AG04450 (cell line): Measurements from ENCODE around the gene STOML2. TPM values are rescaled to one million over a fixed set of nuclear protein-coding genes. Genes with fewer than 3 reads are reported as not detected.
A peak's percentile ranks its signal among the peaks of the same experiment; 100 is the strongest.

Experiments used
- CTCF ChIA-PET: fragments of 300-600, 350-600 bp; formaldehyde crosslinking; extraction: SDS; loops from one replicate; lab custom pipeline; 2022; ENCODE audit warnings: antibody characterized with exemption, inconsistent platforms; lab: Charles Lee
- POLR2A ChIA-PET: fragments of 350-600 bp; formaldehyde crosslinking; extraction: SDS; loops from one replicate; lab custom pipeline; 2021; ENCODE audit warnings: antibody characterized with exemption, inconsistent platforms; lab: Yijun Ruan, JAX
- DNase-seq: peaks from one replicate; pipeline ENCODE4 v3.0.0-alpha.2; 2011; ENCODE audit warnings: low read depth, low spot score
- H3K27ac ChIP-seq: one replicate; pipeline ENCODE4 v1.5.1; 2012; ENCODE audit warnings: low read depth, low read length, control low read depth
- H3K27me3 ChIP-seq: one replicate; pipeline ENCODE4 v1.6.0; 2012; ENCODE audit warnings: low read length; ENCODE audit not compliant: control insufficient read depth, insufficient read depth
- H3K4me3 ChIP-seq: 2 replicates; pipeline ENCODE4 v1.5.1; 2011; ENCODE audit warnings: mild to moderate bottlenecking, low read depth, low read length, control low read depth
- H3K9me3 ChIP-seq: 2 replicates; pipeline ENCODE4 v1.5.1; 2012; ENCODE audit warnings: low read length; ENCODE audit not compliant: control insufficient read depth, insufficient read depth
- CTCF ChIP-seq: IDR thresholded peaks from 2 replicates; pipeline ENCODE4 v1.5.1; 2011; ENCODE audit warnings: low read depth, low read length, control low read depth, inconsistent platforms
- polyA plus RNA-seq: library from polyadenylated mRNA; depleted of rRNA; stranded (reverse); fragments of >200 nt; gene quantifications from 2 replicates; pipeline ENCODE4 v1.2.3, GENCODE V29; 2011

STOML2 gene
- polyA plus RNA-seq, 1 experiment = 125 TPM

DNA sequence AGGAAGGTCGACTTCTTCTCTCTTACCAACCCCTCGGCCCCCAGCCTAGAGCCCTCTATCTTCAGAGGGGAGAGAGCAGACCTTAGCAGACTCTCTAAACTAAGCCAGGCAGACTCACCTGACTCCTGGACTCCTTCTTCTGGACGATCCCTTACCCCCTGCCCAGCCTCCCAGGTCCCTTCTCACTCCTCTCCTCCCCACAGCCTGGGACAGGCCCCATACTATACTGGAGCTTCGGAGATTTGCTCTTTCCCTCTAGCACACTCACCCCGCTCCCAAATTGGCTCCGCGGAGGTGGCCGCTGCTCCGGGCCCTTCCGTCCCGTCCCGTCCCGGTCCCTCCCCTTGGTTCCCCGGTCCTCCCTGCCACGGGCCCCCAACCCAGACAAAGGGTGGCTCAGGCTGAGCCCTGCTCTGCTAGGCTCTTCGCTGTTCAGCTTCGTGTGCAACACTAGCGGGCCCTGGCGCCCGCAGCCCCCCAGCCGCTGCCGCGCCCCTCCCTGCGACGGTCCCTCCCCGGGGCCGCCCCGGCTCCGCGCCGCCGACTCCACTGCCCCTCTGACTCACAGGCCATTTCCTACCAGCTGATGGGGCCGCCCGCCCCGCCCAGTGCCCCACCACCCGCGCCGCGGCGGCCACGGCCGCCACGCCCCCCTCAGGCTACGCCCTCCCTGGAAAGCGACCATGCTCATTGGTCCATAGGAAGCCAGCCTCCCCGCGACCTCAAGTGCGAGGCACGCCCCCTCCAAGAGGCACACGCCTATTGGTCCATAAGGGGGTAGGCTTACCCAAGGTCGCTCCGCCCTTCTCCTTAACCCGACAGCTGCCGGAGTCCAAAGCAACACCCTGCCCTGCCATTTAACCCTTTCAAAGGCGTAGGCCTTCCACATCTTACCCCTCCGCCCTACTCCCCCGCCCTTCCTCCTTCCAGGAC is 8.3 kb upstream of the STOML2 start:
- POLR2A ChIA-PET = interaction anchor here (0.6 to 2.7 kb wide), 8 partner anchors 8 to 360 kb away, joined by 3 to 18 read pairs (median 3); partner anchors contain the start of genes FANCG, STOML2, UNC13B and VCP
- Histone ChIP-seq H3K4me3 (peak overlapping the region; percentile 84), H3K27ac (peak overlapping the region; percentile 84), H3K9me3 (no peaks in the 10 kb centered on the region), H3K27me3 (no peaks in the 10 kb centered on the region)
- CTCF ChIA-PET = interaction anchor here (0.9 to 3.8 kb wide), 5 partner anchors 15 to 367 kb away, joined by 3 to 14 read pairs (median 4); partner anchors contain the start of gene PIGO
- peak; percentile 97 for DNase-seq
- TF ChIP-seq CTCF = no peak

- TF ChIP-seq CTCF = no peak
- Histone ChIP-seq H3K9me3 (no peaks in the 10 kb centered on the region), H3K4me3 (peak overlapping the region; percentile 84), H3K27ac (peak overlapping the region; percentile 84), H3K27me3 (no peaks in the 10 kb centered on the region)
- no peak for DNase-seq
- ChIA-PET CTCF (interaction anchor here (0.9 to 1.1 kb wide), 3 partner anchors 14 to 368 kb away, joined by 3 to 5 read pairs (median 3); partner anchors contain the start of gene PIGO), POLR2A (interaction anchor here (2.7 kb wide), 1 partner anchor 38 kb away, joined by 18 read pairs; the partner anchor contains the start of gene VCP)
Observed at GRCh38 chr9:35110327-35110761, 7.4 kb upstream of the STOML2 start.

DNA sequence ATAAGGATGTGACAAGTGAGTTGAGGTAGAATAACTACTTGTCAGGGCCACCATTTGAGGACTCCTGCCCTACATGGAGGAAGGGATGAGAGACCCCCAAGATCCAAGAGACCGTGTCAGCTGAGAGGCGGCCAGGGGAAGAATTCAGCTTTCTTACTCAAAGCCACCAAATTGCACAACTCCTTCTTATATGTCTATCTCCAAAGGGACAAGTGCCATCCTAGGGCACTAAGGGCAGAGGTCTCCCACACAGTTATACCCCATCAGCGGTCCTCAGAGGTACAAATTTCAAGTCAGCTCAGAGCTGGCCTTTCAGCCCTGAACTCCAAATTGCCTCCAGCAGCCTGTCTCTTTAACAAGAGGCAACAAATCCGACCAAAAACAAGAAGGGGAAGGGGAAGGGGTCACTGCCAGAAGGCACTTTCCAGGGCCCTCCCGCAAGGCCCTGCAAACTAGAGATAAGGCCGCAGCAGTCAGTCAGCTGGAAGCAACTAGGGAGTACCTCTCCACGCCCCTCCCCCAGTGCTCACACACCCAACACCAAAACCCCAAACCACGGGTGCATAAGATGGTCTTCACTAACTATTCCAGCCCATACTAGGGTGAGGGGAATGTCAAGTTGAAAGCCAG is 6.1 kb upstream of the STOML2 start:
- CTCF ChIA-PET = interaction anchor here (1.2 kb wide), 1 partner anchor 12 kb away, joined by 5 read pairs; the partner anchor contains the start of gene PIGO
- H3K9me3 ChIP-seq = no peaks in the 10 kb centered on the region
- POLR2A ChIA-PET = no interaction called here
- no peak overlapping the region for H3K4me3 ChIP-seq
- no peak overlapping the region for H3K27ac ChIP-seq
- DNase-seq = no peak
- TF ChIP-seq CTCF = no peak
- no peaks in the 10 kb centered on the region for H3K27me3 ChIP-seq

DNA sequence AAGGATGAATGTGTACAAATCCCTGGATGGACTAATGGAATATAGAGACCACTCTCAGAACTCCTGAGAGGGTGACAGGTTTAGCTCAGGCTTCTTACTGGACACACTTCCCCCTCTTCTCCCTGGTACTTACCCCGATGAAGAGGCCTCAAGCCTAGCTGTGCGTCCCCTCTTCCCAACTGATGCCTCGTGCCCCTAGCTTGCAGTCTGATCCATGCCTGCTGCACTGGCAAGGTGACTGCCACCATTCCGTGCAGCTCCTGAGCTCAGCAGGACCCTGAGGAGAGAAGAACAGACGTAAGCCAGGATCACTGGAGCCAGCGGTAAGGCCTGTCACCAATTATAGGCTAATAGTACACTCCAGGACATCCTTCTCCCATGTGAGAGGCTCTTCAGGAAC is 5.5 kb upstream of the STOML2 start:
- no peaks in the 10 kb centered on the region for H3K9me3 ChIP-seq
- H3K4me3 ChIP-seq = no peak overlapping the region
- ChIA-PET CTCF (interaction anchor here (1.2 to 1.9 kb wide), 2 partner anchors 12 to 209 kb away, joined by 5 read pairs; partner anchors contain the start of gene PIGO), POLR2A (no interaction called here)
- no peak for TF ChIP-seq CTCF
- DNase-seq = no peak
- H3K27me3 ChIP-seq = no peaks in the 10 kb centered on the region
- no peak overlapping the region for H3K27ac ChIP-seq
